Fibroblast of mammary gland (primary cell): ENCODE data around the gene KRTAP5-3.

Experiments
- DNase-seq: peaks from one replicate; pipeline ENCODE4 v3.0.0-alpha.2; 2010; ENCODE audit warnings: low read depth
- H3K4me3 ChIP-seq: 2 replicates; pipeline ENCODE4 v1.5.1; 2011; ENCODE audit warnings: low read depth, mild to moderate bottlenecking, low read length, moderate library complexity; ENCODE audit not compliant: control insufficient read depth
- CTCF ChIP-seq: conservative IDR thresholded peaks from 2 replicates; pipeline ENCODE4 v1.5.1; 2011; ENCODE audit warnings: low read depth, low read length, inconsistent platforms; ENCODE audit not compliant: control insufficient read depth, insufficient read depth

Gene KRTAP5-3

GRCh38 chr11:1563149-1563638 lies 45.1 kb downstream of the KRTAP5-3 start:
- no peak for TF ChIP-seq CTCF
- no peak for DNase-seq
- no peak overlapping the region for H3K4me3 ChIP-seq

DNA sequence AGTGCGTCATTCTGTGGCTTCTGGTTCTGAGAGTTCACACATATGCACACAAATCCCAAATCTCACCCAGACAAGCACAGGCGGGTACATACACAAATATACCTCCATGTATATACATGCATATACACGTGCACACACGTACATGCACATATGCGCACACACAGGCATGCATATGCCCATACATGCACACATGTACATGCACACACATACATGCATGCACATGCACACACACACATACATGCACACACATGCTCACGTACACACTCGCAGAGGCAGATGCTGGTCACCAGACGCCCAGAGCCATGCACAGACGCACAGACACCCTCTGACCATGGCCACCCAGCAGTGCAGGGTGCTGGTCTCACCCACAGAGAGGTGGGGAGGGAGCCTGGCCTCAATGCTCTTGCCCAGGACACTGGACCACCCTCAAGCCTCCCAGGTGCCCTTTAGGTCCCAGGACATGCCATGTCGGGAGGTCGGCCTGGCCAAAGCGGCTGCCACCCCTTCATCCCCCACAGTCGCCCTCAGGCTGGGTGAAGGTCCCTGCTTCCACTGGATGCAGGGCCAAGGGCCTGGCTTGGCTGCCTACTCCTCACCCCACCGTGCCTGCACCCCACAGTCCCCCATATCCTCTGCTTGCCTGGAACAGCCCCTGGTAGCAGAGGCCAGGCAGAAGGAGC lies 45.7 kb downstream of the KRTAP5-3 start:
- DNase-seq: no peak
- TF ChIP-seq CTCF: no peak
- H3K4me3 ChIP-seq: no peak overlapping the region

GRCh38 chr11:1561955-1562354 lies 46.3 kb downstream of the KRTAP5-3 start:
- H3K4me3 ChIP-seq: no peak overlapping the region
- no peak for TF ChIP-seq CTCF
- DNase-seq: no peak

- no peak for TF ChIP-seq CTCF
- H3K4me3 ChIP-seq: no peak overlapping the region
- DNase-seq: no peak
Observed at GRCh38 chr11:1561266-1561665, 47.0 kb downstream of the KRTAP5-3 start.

DNA sequence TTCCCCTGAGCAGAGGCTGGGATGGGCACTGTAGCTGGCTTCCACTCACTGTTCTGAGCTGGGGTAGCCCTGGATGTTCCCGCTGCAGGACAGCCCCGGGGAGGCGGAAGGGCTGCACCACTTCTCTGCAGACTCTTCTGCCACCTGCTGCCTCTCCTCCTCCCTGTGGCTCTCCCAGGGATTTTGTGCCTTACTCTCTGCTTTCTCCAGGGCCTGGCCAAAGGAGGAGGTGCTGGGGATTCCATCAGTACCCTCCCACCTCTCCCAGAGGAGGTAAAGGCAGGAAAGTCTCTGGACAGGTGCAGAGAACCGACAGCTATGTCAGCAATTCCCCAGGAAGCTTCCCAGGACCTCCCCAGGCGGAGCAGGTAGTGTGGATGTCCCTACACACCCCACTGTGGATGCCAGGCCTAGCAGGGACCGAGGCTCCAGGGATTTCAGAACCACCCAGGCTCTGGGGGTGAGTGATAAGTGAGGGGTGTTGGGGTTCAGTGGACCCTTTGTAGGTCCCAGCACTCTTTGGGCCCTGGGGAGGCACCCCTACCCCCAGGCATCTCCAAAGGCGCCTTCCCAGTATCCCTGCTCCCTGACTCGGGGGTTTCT lies 47.5 kb downstream of the KRTAP5-3 start:
- DNase-seq: no peak
- H3K4me3 ChIP-seq: no peak overlapping the region
- TF ChIP-seq CTCF: no peak

DNA sequence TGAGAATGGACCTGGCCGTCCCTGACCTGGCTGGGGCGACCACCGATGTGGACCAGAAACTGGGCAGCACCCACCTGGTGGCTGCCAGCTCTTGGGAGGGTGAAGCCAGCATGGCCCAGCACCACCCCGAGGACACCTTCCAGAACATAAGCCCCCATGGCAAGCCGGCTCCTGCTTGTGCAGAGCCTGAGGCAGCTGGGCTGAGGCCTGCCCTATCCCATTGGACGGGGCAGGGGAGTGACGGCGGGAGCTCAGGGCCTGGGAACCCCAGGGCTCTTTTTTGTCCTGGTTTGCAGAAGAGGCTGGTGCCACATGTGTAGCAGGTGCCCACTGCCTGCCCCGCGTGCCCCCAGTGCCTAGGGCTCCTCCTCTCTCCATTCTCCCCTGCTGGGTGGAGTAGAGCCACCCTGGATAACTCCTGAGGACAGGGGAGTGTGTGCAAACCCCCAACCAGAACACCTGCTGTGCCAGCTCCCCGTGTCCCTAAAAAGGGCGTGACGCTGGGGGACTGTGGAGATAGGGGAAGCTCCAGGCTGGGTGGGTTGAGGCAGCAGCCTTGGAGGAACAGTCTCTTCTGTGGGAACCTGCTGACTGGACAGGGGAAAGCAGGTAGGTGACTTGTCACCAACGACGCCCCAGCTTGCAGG lies 48.1 kb downstream of the KRTAP5-3 start:
- TF ChIP-seq CTCF: no peak
- DNase-seq: no peak
- H3K4me3 ChIP-seq: no peak overlapping the region
